Measurements from ENCODE around the gene EIF6. TPM values are rescaled to one million over a fixed set of nuclear protein-coding genes. Genes with fewer than 3 reads are reported as not detected.
"Not testable (repeated sequence)": the region's sequence is repeated elsewhere in the genome, so short reads cannot be mapped to it uniquely, and the experiment has no call there.

The EIF6 gene
- total RNA-seq, 2 experiments from 2014 or later, result 106 to 113 TPM

- H4K20me1 ChIP-seq (ENCODE audit: insufficient read depth, low read length); H3K4me2 ChIP-seq (ENCODE audit: low read length); H3K27ac ChIP-seq (ENCODE audit: low read depth, low read length, poor library complexity, severe bottlenecking); H2AFZ ChIP-seq (ENCODE audit: low read length); H3K79me2 ChIP-seq (ENCODE audit: insufficient read depth, low read depth, low read length); POLR2A ChIA-PET; intact Hi-C loops (cut with micrococcal nuclease; ENCODE audit: unreplicated experiment); CTCF ChIA-PET (ENCODE audit: unreplicated experiment); H3K4me3 ChIP-seq (ENCODE audit: low read depth, low read length, poor library complexity, severe bottlenecking); H3K4me1 ChIP-seq (ENCODE audit: insufficient read depth, low read length, poor library complexity, severe bottlenecking); DNase-seq (ENCODE audit: low spot score); H3K36me3 ChIP-seq (ENCODE audit: insufficient read depth, low read length); BruUV-seq (replicated peaks); H3K9me3 ChIP-seq (ENCODE audit: low read length); H3K9me2 ChIP-seq (ENCODE audit: insufficient read depth, low read length): not testable (repeated sequence)
These were observed 21.6 kb downstream of the EIF6 start for GRCh38 chr20:35262731-35263531.

GRCh38 chr20:35262321-35262720 is 22.3 kb downstream of the EIF6 start:
- CTCF ChIA-PET (ENCODE audit: unreplicated experiment), result interaction anchor here (0.6 kb wide), 1 partner anchor 7 kb away, joined by 4 read pairs; no protein-coding TSS in a partner anchor
- H2AFZ ChIP-seq (ENCODE audit: low read length); H3K36me3 ChIP-seq (ENCODE audit: insufficient read depth, low read length); H3K9me3 ChIP-seq (ENCODE audit: low read length); H3K9me2 ChIP-seq (ENCODE audit: insufficient read depth, low read length); H3K27ac ChIP-seq (ENCODE audit: low read depth, low read length, poor library complexity, severe bottlenecking); BruUV-seq (replicated peaks); H4K20me1 ChIP-seq (ENCODE audit: insufficient read depth, low read length); intact Hi-C loops (cut with micrococcal nuclease; ENCODE audit: unreplicated experiment); H3K4me1 ChIP-seq (ENCODE audit: insufficient read depth, low read length, poor library complexity, severe bottlenecking); H3K79me2 ChIP-seq (ENCODE audit: insufficient read depth, low read depth, low read length); H3K4me3 ChIP-seq (ENCODE audit: low read depth, low read length, poor library complexity, severe bottlenecking); DNase-seq (ENCODE audit: low spot score); POLR2A ChIA-PET; H3K4me2 ChIP-seq (ENCODE audit: low read length): not testable (repeated sequence)

GRCh38 chr20:35260426-35260825 is 24.1 kb downstream of the EIF6 start:
- Histone ChIP-seq H2AFZ (ENCODE audit: low read length) (no peak overlapping the region), H3K36me3 (ENCODE audit: insufficient read depth, low read length) (no peaks in the 10 kb centered on the region), H4K20me1 (ENCODE audit: insufficient read depth, low read length) (no peaks in the 10 kb centered on the region), H3K27ac (ENCODE audit: low read depth, low read length, poor library complexity, severe bottlenecking) (no peak overlapping the region), H3K9me2 (ENCODE audit: insufficient read depth, low read length) (no peaks in the 10 kb centered on the region), H3K4me2 (ENCODE audit: low read length) (no peak overlapping the region), H3K79me2 (ENCODE audit: insufficient read depth, low read depth, low read length) (no peaks in the 10 kb centered on the region), H3K4me1 (ENCODE audit: insufficient read depth, low read length, poor library complexity, severe bottlenecking) (no peaks in the 10 kb centered on the region), H3K4me3 (ENCODE audit: low read depth, low read length, poor library complexity, severe bottlenecking) (no peak overlapping the region), H3K9me3 (ENCODE audit: low read length) (no peaks in the 10 kb centered on the region)
- intact Hi-C loops (cut with micrococcal nuclease; ENCODE audit: unreplicated experiment), result no loop called here
- no peak for DNase-seq (ENCODE audit: low spot score)
- CTCF ChIA-PET (ENCODE audit: unreplicated experiment), result no interaction called here
- no TSS peak for BruUV-seq (replicated peaks)
- TF ChIP-seq EZH2phosphoT487 (IDR thresholded peaks at IDR 0.05; ENCODE audit: borderline replicate concordance, low read depth, low read length) (no peak), CTCF (conservative IDR thresholded peaks at IDR 0.05; ENCODE audit: low read length) (no peak)
- POLR2A ChIA-PET, result no interaction called here
